Activated CD4-positive, alpha-beta T cell treated with anti-CD3 and anti-CD28 coated beads for 24 hours (primary cell): ENCODE results near the gene CLGN.
"Not testable (repeated sequence)": the region's sequence is repeated elsewhere in the genome, so short reads cannot be mapped to it uniquely, and the experiment has no call there.

Experiments used
- DNase-seq, 2 donors: peaks; one replicate each; pipeline ENCODE4 v3.0.0-alpha.2; 2020; ENCODE audit warnings: low read depth in 2 of 2

CLGN gene

DNA sequence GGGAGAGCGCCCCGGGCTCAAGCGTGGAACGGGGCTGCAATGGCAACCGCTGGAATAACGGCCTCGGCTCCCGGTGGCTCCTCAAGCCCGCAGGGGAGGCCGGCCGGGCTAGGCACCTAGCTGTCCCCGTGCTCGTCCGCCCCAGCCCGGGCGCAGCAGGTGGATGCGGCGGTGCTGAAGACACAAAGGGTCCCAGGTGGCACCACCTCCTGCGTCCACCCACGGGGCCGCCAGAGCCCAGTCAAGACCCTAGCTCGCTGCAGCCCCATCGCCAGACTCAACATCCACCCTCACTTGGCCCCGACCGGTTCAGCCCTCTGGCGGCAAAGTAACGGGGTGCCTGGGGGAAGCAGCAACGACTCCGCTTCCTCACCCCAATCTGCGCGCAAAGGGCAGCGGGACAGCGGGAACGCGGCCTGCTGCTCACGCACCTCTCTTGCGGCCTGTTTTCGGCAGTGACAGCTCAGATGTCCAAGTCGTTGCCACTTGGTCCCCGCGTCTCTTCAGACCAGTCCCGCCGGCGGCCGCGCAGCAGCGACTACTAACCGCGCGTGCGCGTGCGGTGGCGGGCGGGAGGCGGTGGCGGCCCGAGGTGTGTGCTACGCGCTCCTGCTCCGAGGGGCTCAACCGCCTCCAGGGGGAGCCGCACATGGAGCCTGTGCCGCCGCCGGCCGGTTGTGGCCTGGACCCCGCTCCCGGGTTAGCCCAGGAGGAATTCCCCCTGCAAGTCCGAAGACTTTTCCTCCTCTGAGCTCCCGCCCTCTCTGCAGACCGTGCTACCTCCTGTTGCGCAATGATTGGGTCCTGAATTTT, at the start of gene CLGN:
TSS of gene CLGN (minus strand) at position 543 of the 813 bp plus-strand sequence. CDS start 14,570 bp downstream, outside the sequence.
- peak; percentile 23 to 53 for DNase-seq

GRCh38 chr4:140472156-140472555, 44.7 kb upstream of the CLGN start:
- no peak for DNase-seq

- DNase-seq, result no peak
Measured at GRCh38 chr4:140469791-140470733, 42.6 kb upstream of the CLGN start.

GRCh38 chr4:140466146-140466545, 38.7 kb upstream of the CLGN start:
- no peak for DNase-seq

- DNase-seq, result no peak
Measured at GRCh38 chr4:140463614-140464013, 36.2 kb upstream of the CLGN start.

DNA sequence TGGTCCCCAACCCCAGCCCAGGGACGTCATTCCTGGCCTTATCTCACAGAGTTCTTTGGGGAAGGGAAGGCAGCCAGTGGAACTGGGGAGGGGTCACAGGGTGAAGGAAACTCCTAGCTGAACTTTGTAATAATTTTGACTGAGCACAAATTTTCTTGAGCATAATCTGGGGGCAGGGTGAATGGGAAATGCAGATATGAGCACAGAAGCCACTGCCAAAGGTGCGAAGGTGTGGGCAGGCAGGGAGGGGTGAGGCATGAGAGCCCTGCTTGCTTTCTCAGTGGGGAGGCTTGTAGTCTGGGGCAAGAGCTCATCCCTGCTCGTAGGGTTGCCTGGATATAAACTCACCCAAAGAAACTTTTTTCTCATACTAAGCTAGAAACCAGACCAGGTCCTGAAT, 35.7 kb upstream of the CLGN start:
- DNase-seq, result no peak

GRCh38 chr4:140450352-140450751, 22.9 kb upstream of the CLGN start:
- DNase-seq, result no peak

DNA sequence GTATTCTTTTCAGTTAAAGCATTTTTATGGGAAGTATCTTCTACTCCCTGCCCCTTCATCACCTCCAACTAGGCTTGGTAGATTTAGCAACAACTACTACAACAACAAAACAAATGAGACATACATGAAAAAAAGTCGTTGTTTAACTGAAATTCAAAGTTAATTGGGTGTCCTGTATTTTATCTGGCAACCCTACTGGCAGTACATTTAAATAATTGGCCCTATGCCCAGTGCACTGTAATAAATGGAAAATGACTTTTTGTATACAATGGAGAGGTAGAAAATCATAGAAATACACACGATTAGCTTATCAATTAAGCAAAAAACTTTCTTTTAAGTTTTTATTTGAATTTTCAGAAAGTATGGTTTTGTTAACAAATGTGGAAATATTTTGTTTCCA, 21.4 kb upstream of the CLGN start:
- no peak for DNase-seq

DNA sequence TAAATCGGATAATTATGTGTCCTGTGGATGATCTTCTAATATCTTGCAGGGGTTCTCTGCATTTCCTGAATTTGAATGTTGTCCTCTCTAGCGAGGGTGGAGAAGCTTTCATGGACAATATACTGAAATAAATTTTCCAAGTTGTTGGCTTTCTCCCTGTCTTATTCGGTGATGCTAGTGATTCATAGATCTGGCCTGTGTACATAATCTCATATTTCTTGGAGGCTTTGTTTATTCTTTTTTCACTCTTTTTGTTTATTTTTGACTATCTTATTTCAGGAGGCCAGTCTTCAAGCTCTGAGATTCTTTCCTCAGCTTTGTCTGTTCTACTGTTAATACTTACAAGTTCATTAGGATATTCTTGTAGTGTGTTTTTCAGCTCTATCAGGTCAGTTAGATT, 20.7 kb upstream of the CLGN start:
- DNase-seq, result no peak

DNA sequence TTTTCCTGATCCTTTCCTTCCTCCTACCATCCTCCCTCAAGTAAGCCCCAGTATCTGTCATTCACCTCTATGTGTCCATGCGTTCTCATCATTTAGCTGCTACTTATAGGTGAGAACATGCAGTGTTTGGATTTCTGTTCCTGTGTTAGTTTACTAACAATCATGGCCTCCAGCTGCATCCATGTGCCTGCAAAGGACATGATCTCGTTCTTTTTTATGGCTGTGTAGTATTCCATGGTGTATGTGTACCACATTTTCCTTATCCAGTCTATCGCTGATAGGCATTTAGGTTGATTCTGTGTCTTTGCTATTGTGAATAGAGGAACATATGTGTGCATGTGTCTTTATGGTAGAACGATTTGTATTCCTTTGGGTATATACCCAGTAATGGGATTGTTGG, 16.9 kb upstream of the CLGN start:
- DNase-seq, result not testable (repeated sequence)

- no peak for DNase-seq
Measured at GRCh38 chr4:140439644-140440142, 12.2 kb upstream of the CLGN start.

- DNase-seq, result no peak
Measured at GRCh38 chr4:140427919-140428471, 547 bp upstream of the CLGN start.

GRCh38 chr4:140426610-140427105, 790 bp downstream of the CLGN start:
- DNase-seq, result peak in 1 of 2 donors; percentile 0

- DNase-seq, result no peak
Measured at GRCh38 chr4:140423106-140423505, 4.3 kb downstream of the CLGN start.

- DNase-seq, result not testable (repeated sequence)
Measured at GRCh38 chr4:140413130-140413969, 14.1 kb downstream of the CLGN start.

GRCh38 chr4:140408974-140409373, 18.5 kb downstream of the CLGN start:
- DNase-seq, result no peak

DNA sequence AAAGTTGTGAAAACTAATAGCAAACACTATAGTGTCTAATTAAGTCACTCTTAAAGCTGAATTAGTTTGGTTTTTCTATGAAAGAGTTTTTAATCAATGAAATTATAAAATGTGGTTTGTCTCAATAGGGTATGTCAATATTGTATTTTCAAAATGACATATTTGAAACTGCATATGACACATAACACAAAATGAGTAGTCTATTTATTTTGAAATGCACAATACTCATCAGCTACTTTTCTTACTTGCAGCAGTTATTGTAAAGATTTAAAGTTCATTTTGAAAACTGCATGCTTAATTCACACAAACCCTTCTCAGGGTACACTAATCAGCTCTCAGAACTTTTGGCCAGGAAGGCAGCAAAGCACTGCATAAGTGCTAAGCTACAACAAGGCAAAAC, 21.2 kb downstream of the CLGN start:
- DNase-seq, result no peak

DNA sequence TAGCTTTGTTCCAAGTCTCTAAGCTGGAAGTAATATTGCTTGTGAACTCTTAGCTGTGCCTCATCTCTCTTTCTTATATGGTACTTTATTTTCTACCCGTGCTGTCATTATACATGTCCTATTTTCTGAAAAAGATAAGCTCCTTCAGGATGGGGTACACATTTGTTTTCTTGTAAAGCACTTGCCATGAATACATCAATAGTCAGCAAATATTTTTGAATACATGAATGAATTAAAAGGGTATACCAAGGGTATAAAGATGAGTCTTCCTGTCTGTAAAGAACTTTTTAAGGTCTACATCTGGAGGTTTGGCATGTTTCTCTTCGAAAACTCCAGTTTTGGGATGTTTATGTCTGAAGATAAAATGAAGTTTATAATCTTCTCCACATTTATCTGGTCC, 27.3 kb downstream of the CLGN start:
- DNase-seq, result no peak

- no peak for DNase-seq
Measured at GRCh38 chr4:140395668-140396067, 31.8 kb downstream of the CLGN start.

GRCh38 chr4:140388015-140388414, 39.4 kb downstream of the CLGN start:
- no peak for DNase-seq

- DNase-seq, result no peak
Measured at GRCh38 chr4:140382732-140383131, 44.7 kb downstream of the CLGN start.
